Erythroblast (primary cell): ENCODE results near the gene WFDC1.

ENCODE experiments used
- GATA1 ChIP-seq: IDR thresholded peaks from 2 replicates; pipeline ENCODE4 v1.6.1; 2011; ENCODE audit warnings: low read depth, mild to moderate bottlenecking, control low read depth, low read length, moderate library complexity
- POLR2A ChIP-seq: IDR thresholded peaks from 2 replicates; pipeline ENCODE4 v1.6.1; 2011; ENCODE audit warnings: mild to moderate bottlenecking, low read length

GRCh38 chr16:84270531-84270930 is 24.1 kb upstream of the WFDC1 start:
- no peak for TF ChIP-seq POLR2A
- no peak for TF ChIP-seq GATA1
